ENCODE data around the gene EPHA10.
A peak's percentile ranks its signal among the peaks of the same experiment; 100 is the strongest.

Gene EPHA10

DNA sequence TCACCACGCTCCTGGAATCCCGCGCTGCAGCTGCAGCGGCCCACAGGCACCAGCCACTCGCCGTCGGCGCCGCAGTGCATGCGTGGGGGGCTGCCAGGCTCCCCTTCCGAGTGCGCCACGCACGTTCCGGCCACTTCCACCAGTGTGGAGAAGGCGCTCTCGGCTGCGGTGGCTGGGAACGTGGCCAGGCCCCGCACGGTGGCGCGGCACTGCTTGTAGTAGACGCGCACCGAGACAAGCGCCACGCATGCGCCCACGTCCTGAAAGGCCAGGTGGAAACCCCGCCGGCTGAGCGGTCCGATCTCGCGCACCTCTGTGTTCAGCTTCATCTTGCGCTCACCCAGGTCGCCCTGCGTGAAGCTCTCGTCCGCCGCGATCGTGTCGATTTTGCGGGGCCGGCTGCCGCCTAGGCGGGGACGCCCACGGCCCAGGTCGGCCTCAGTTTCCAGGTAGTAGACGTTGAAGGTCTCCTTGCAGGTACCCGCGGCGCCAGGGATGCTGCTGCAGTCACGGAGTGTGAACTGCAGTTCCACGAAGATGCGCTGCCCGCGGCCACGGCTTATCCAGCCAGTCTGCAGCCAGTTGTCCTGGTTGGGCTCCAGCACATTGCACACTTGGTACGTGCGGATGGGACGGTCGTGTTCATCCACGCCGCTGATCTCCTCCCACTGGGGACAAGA, 3.4 kb downstream of the EPHA10 start:
- peaks cover 7 to 100% (median 65%) of the 10 kb centered on the region in 5 experiments for H3K27me3 ChIP-seq (replicated peaks in 2 of 5; ENCODE audit: control insufficient read depth in 4 of 5, insufficient read depth in 5 of 5, low read length in 4 of 5)
- H3K4me3 ChIP-seq (ENCODE audit: control insufficient read depth in 1 of 7, extremely low read depth in 1 of 7, insufficient read depth in 4 of 7, low read depth in 2 of 7, low read length in 6 of 7): no peak overlapping the region
- H3K27ac ChIP-seq (ENCODE audit: insufficient read depth in 1 of 2, low read depth in 1 of 2, low read length in 2 of 2, poor library complexity in 1 of 2, severe bottlenecking in 2 of 2): no peak overlapping the region
- H3K4me1 ChIP-seq (ENCODE audit: control extremely low read depth in 1 of 4, control insufficient read depth in 4 of 4, insufficient read depth in 4 of 4, low read length in 3 of 4): peaks cover 0 to 1% (median 0%) of the 10 kb centered on the region in 4 experiments
- no peak for DNase-seq
- H3K9me3 ChIP-seq (ENCODE audit: control extremely low read depth in 1 of 5, control insufficient read depth in 4 of 5, insufficient read depth in 2 of 5, low read depth in 1 of 5, low read length in 4 of 5): peaks cover 0 to 5% (median 0%) of the 10 kb centered on the region in 5 experiments
- ChIA-PET POLR2A (no interaction called here), CTCF (no interaction called here)
- H3K36me3 ChIP-seq (ENCODE audit: control insufficient read depth in 4 of 4, insufficient read depth in 4 of 4, low read length in 3 of 4): no peaks in the 10 kb centered on the region
- 55% methylated on average over 68 of the region's 68 CpGs for WGBS (ENCODE audit: insufficient coverage)

DNA sequence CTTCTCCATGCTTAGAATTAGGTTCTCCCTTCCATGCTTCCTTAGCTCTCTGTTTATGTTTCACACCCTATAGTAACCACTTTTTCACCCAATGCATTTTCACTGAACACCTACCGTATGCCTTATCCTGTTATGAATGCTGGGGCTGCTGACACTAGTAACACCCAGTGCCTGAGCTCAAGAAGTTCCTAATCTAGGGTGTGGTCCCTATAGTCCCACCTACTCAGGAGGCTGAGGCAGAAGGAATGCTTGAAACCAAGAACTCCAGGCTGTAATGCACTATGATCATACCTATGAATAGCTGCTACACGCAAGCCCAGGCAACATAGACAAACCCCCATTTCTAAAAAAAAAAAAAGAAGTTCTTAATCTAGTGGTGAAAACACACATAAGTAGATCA, 5.5 kb downstream of the EPHA10 start:
- H3K27me3 ChIP-seq (replicated peaks in 2 of 5; ENCODE audit: control insufficient read depth in 4 of 5, insufficient read depth in 5 of 5, low read length in 4 of 5): peaks cover 7 to 100% (median 61%) of the 10 kb centered on the region in 5 experiments
- no peaks in the 10 kb centered on the region for H3K4me1 ChIP-seq (ENCODE audit: control extremely low read depth in 1 of 4, control insufficient read depth in 4 of 4, insufficient read depth in 4 of 4, low read length in 3 of 4)
- no CpG with 5 or more reads among the region's 2 CpGs for WGBS (ENCODE audit: insufficient coverage)
- H3K4me3 ChIP-seq (ENCODE audit: control insufficient read depth in 1 of 7, extremely low read depth in 1 of 7, insufficient read depth in 4 of 7, low read depth in 2 of 7, low read length in 6 of 7): no peak overlapping the region
- peaks cover 0 to 5% (median 0%) of the 10 kb centered on the region in 5 experiments for H3K9me3 ChIP-seq (ENCODE audit: control extremely low read depth in 1 of 5, control insufficient read depth in 4 of 5, insufficient read depth in 2 of 5, low read depth in 1 of 5, low read length in 4 of 5)
- ChIA-PET POLR2A (no interaction called here), CTCF (interaction anchor here (0.6 to 1.0 kb wide), 3 partner anchors 18 to 275 kb away, joined by 3 read pairs; no protein-coding TSS in a partner anchor)
- H3K27ac ChIP-seq (ENCODE audit: insufficient read depth in 1 of 2, low read depth in 1 of 2, low read length in 2 of 2, poor library complexity in 1 of 2, severe bottlenecking in 2 of 2): no peak overlapping the region
- no peaks in the 10 kb centered on the region for H3K36me3 ChIP-seq (ENCODE audit: control insufficient read depth in 4 of 4, insufficient read depth in 4 of 4, low read length in 3 of 4)
- DNase-seq: no peak

DNA sequence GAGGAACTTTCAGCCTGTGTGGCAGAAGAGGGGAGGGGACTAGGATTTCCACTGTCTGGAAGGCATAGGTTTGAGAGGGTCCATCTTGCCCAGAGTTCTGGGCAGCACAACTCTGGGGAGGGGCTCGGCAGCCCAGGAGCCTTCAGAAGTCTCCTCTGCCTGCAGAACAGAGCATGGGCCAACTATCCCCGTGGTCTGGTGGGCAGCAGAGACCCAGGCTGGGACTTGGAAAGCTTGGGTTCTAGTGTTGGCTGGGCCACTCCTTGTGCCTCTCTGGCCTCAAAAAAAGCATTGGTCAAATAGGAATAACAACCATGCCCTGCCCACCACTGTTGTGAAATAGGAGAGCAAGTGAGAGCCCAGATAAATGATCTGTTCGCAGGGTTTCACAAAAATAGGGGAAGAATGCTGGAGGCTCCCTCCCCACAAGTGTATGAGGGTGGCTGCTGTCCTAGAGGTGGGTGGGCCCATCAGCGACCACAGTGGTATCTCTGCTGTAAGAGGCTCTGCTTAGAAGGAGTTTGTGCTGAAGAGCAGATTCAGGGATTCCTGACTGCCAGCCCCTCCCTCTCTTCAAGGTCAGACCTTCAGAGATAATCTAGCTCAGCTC, 8.9 kb downstream of the EPHA10 start:
- Histone ChIP-seq H3K36me3 (ENCODE audit: control insufficient read depth in 4 of 4, insufficient read depth in 4 of 4, low read length in 3 of 4) (no peaks in the 10 kb centered on the region), H3K9me3 (ENCODE audit: control extremely low read depth in 1 of 5, control insufficient read depth in 4 of 5, insufficient read depth in 2 of 5, low read depth in 1 of 5, low read length in 4 of 5) (no peaks in the 10 kb centered on the region), H3K4me3 (ENCODE audit: control insufficient read depth in 1 of 7, extremely low read depth in 1 of 7, insufficient read depth in 4 of 7, low read depth in 2 of 7, low read length in 6 of 7) (no peak overlapping the region), H3K27ac (ENCODE audit: insufficient read depth in 1 of 2, low read depth in 1 of 2, low read length in 2 of 2, poor library complexity in 1 of 2, severe bottlenecking in 2 of 2) (no peak overlapping the region), H3K27me3 (replicated peaks in 2 of 5; ENCODE audit: control insufficient read depth in 4 of 5, insufficient read depth in 5 of 5, low read length in 4 of 5) (peaks cover 7 to 99% (median 50%) of the 10 kb centered on the region in 5 experiments), H3K4me1 (ENCODE audit: control extremely low read depth in 1 of 4, control insufficient read depth in 4 of 4, insufficient read depth in 4 of 4, low read length in 3 of 4) (peaks cover 0 to 15% (median 6%) of the 10 kb centered on the region in 4 experiments)
- no peak for DNase-seq
- ChIA-PET POLR2A (no interaction called here), CTCF (no interaction called here)
- WGBS (ENCODE audit: insufficient coverage): 76% methylated on average over 4 of the region's 4 CpGs

DNA sequence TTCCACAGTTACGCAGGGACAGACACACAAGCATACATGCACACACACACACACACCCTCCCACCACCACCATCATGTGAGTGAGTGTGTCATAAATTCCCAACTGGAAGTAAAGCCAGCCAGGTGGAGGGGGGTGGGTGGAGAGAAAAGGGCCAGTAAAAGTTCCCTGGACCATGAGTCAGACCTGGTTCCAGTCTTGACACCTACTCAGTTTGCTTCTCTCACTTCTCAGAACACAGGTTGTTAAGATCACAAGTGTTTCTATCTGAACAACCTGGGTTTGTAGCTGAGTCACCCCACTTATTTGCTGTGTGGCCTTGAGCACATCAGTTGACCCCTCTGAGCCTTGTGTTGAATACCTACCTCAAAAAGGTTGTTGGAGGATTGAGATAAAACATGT, 9.6 kb downstream of the EPHA10 start:
- no peak overlapping the region for H3K27ac ChIP-seq (ENCODE audit: insufficient read depth in 1 of 2, low read depth in 1 of 2, low read length in 2 of 2, poor library complexity in 1 of 2, severe bottlenecking in 2 of 2)
- no peaks in the 10 kb centered on the region for H3K9me3 ChIP-seq (ENCODE audit: control extremely low read depth in 1 of 5, control insufficient read depth in 4 of 5, insufficient read depth in 2 of 5, low read depth in 1 of 5, low read length in 4 of 5)
- H3K4me1 ChIP-seq (ENCODE audit: control extremely low read depth in 1 of 4, control insufficient read depth in 4 of 4, insufficient read depth in 4 of 4, low read length in 3 of 4): peaks cover 0 to 15% (median 6%) of the 10 kb centered on the region in 4 experiments
- no peak overlapping the region for H3K4me3 ChIP-seq (ENCODE audit: control insufficient read depth in 1 of 7, extremely low read depth in 1 of 7, insufficient read depth in 4 of 7, low read depth in 2 of 7, low read length in 6 of 7)
- CTCF ChIA-PET: no interaction called here
- DNase-seq: no peak
- H3K27me3 ChIP-seq (replicated peaks in 2 of 5; ENCODE audit: control insufficient read depth in 4 of 5, insufficient read depth in 5 of 5, low read length in 4 of 5): peaks cover 7 to 99% (median 51%) of the 10 kb centered on the region in 5 experiments
- H3K36me3 ChIP-seq (ENCODE audit: control insufficient read depth in 4 of 4, insufficient read depth in 4 of 4, low read length in 3 of 4): no peaks in the 10 kb centered on the region
- POLR2A ChIA-PET: no interaction called here
- no CpG with 5 or more reads among the region's 1 CpG for WGBS (ENCODE audit: insufficient coverage)

DNA sequence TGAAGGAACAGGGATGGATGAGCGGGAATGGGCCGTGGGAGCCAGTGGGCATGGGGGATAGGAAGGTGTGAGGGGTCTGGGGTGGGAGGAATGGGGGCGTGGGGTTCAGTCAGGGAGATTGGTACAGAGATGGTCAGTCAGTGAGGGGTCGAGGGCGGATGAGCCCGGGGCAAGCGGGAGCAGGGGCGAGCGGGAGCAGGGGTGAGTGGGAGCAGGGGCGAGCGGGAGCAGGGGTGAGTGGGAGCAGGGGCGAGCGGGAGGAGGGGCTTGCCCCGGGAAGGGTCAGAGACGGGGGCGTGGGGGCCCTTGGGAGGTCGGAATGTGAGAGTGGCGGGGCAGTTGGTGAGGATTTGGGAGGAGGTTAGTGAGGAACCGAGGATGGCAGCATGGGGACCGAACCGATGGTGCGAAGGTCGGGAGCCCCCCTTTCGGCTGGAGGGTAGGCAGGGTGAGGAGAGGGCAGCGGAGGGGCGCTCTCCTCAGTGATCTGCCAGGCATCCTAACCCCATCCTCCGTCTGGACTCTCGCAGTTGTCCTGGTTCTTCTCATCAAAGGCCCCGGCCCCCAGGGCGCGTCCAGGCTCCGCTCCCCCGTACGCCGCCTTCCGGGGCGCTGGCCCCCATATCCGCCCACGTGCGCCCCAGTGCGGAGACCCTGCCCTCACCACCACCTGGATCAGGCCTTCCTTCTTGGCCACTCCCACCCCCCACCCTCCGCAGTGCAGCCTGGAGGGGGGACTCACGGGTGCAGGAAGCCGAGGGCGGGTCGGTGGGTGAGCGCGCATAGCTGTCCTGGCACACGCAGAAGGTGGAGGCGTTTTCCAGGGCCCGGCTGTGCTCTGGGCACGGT, 11.2 kb downstream of the EPHA10 start:
- Histone ChIP-seq H3K9me3 (ENCODE audit: control extremely low read depth in 1 of 5, control insufficient read depth in 4 of 5, insufficient read depth in 2 of 5, low read depth in 1 of 5, low read length in 4 of 5) (no peaks in the 10 kb centered on the region), H3K4me1 (ENCODE audit: control extremely low read depth in 1 of 4, control insufficient read depth in 4 of 4, insufficient read depth in 4 of 4, low read length in 3 of 4) (peaks cover 0 to 15% (median 6%) of the 10 kb centered on the region in 4 experiments), H3K4me3 (ENCODE audit: control insufficient read depth in 1 of 7, extremely low read depth in 1 of 7, insufficient read depth in 4 of 7, low read depth in 2 of 7, low read length in 6 of 7) (peak overlapping the region in 3 of 7 experiments; percentile 8 to 48 (median 11)), H3K36me3 (ENCODE audit: control insufficient read depth in 4 of 4, insufficient read depth in 4 of 4, low read length in 3 of 4) (no peaks in the 10 kb centered on the region), H3K27me3 (replicated peaks in 2 of 5; ENCODE audit: control insufficient read depth in 4 of 5, insufficient read depth in 5 of 5, low read length in 4 of 5) (peaks cover 12 to 95% (median 40%) of the 10 kb centered on the region in 5 experiments), H3K27ac (ENCODE audit: insufficient read depth in 1 of 2, low read depth in 1 of 2, low read length in 2 of 2, poor library complexity in 1 of 2, severe bottlenecking in 2 of 2) (no peak overlapping the region)
- DNase-seq: peak in 1 of 3 donors; percentile 17
- CTCF ChIA-PET: no interaction called here
- POLR2A ChIA-PET: no interaction called here
- 6% methylated on average over 29 of the region's 52 CpGs for WGBS (ENCODE audit: insufficient coverage)

DNA sequence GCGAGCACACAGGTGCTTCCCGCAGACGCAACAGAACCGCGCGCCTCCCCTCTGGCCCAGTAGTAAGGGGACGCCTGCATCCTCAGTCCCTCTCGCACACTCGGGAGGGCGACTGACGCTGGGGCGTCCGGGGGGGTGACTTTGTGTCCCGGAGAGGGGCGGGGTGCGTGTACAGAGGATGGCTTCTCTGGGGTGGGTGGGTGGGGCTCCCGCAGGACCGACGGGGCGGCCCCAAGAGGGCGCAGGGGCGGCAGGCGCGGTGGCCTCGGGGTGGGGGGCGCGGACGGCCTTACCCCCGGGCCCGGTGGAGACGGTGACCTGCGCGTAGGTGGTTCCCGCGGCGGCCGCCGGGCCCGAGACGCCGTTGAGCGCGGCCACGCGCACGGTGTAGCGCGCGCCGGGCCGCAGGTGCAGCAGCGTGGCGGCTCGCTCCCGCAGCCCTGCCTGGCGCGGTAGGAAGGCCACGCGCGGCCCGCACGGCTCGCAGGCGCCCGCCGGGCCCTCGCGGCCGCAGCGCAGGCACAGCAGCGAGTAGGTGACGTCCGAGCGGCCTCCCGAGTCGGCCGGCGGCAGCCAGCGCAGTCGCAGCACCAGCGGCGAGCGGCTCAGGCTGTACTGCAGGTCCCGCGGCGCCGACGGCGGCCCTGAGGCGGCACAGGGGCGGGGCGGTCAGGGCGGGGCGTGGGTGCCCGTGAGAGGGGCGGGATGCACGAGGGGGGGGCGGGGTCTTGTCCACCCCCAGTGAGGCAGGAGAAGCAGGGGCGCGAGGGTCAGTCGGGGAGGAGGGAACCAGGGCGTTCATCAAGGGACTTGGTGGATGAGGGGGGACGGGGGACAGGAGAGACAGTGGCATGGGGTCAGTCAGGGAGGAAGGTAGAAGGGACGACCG, 12.1 kb downstream of the EPHA10 start:
- Histone ChIP-seq H3K36me3 (ENCODE audit: control insufficient read depth in 4 of 4, insufficient read depth in 4 of 4, low read length in 3 of 4) (no peaks in the 10 kb centered on the region), H3K4me3 (ENCODE audit: control insufficient read depth in 1 of 7, extremely low read depth in 1 of 7, insufficient read depth in 4 of 7, low read depth in 2 of 7, low read length in 6 of 7) (peak overlapping the region; percentile 24 to 70 (median 50)), H3K4me1 (ENCODE audit: control extremely low read depth in 1 of 4, control insufficient read depth in 4 of 4, insufficient read depth in 4 of 4, low read length in 3 of 4) (peaks cover 0 to 15% (median 6%) of the 10 kb centered on the region in 4 experiments), H3K27ac (ENCODE audit: insufficient read depth in 1 of 2, low read depth in 1 of 2, low read length in 2 of 2, poor library complexity in 1 of 2, severe bottlenecking in 2 of 2) (no peak overlapping the region), H3K9me3 (ENCODE audit: control extremely low read depth in 1 of 5, control insufficient read depth in 4 of 5, insufficient read depth in 2 of 5, low read depth in 1 of 5, low read length in 4 of 5) (no peaks in the 10 kb centered on the region), H3K27me3 (replicated peaks in 2 of 5; ENCODE audit: control insufficient read depth in 4 of 5, insufficient read depth in 5 of 5, low read length in 4 of 5) (peaks cover 9 to 91% (median 35%) of the 10 kb centered on the region in 5 experiments)
- CTCF ChIA-PET: no interaction called here
- POLR2A ChIA-PET: no interaction called here
- DNase-seq: peak; percentile 16 to 33 (median 26)
- 3% methylated on average over 82 of the region's 105 CpGs for WGBS (ENCODE audit: insufficient coverage)
